Tibial nerve (tissue), 4 donors: Measurements from ENCODE around the gene EVC2. TPM values are rescaled to one million over a fixed set of nuclear protein-coding genes. Genes with fewer than 3 reads are reported as not detected.

Source experiments
- DNase-seq, 2 donors: peaks; one replicate each; pipeline ENCODE4 v3.0.0-alpha.2; 2019; ENCODE audit warnings: low spot score in 2 of 2
- H3K27ac ChIP-seq, 4 donors: fragments of 200-600 bp; sonication (generic) in 3 of 4; one replicate each; pipeline ENCODE4 v1.5.1; 2017 to 2019; ENCODE audit warnings: mild to moderate bottlenecking in 1 of 4
- H3K27me3 ChIP-seq, 2 donors: fragments of 200-600 bp; sonication (generic) in 1 of 2; one replicate each; pipeline versions ENCODE4 v1.5.1 to v1.6.0; 2017 to 2019
- H3K36me3 ChIP-seq, 3 donors: fragments of 200-600 bp; sonication (generic); one replicate each; pipeline ENCODE4 v1.5.1; 2018 to 2019
- H3K4me1 ChIP-seq, 4 donors: fragments of 200-600 bp; sonication (generic) in 3 of 4; one replicate each; pipeline ENCODE4 v1.5.1; 2017 to 2019
- H3K4me3 ChIP-seq, 4 donors: fragments of 200-600 bp; sonication (generic) in 3 of 4; one replicate each; pipeline ENCODE4 v1.5.1; 2017 to 2019; ENCODE audit warnings: mild to moderate bottlenecking in 1 of 4, moderate library complexity in 1 of 4
- H3K9me3 ChIP-seq, 4 donors: fragments of 200-600 bp; sonication (generic) in 3 of 4; one replicate each; pipeline ENCODE4 v1.5.1; 2017 to 2019
- CTCF ChIP-seq, 5 experiments: fragments of 200-600 bp in 3 of 5; fragments of 450-650 bp in 2 of 5; sonication (generic) in 3 of 5; IDR thresholded peaks; one replicate each; pipeline ENCODE4 v1.5.1; 2016 to 2019; ENCODE audit warnings: antibody characterized with exemption in 5 of 5, mild to moderate bottlenecking in 3 of 5, moderate library complexity in 2 of 5
- EP300 ChIP-seq, 2 donors: sonication (generic); formaldehyde crosslinking; IDR thresholded peaks; one replicate each; pipeline ENCODE4 v1.6.1; 2017; ENCODE audit warnings: antibody characterized with exemption in 2 of 2, mild to moderate bottlenecking in 1 of 2
- POLR2A ChIP-seq, 2 donors: fragments of 450-650 bp; IDR thresholded peaks; one replicate each; pipeline ENCODE4 v1.6.1; 2017; ENCODE audit warnings: antibody characterized with exemption in 2 of 2, mild to moderate bottlenecking in 2 of 2, moderate library complexity in 2 of 2
- WGBS, 2 donors: methylation state at CpG; one replicate each; pipeline ENCODE4 v1.1.5; 2018; 5-methylcytosine and 5-hydroxymethylcytosine counted together
- total RNA-seq, 4 donors: library from RNA; depleted of rRNA; stranded (reverse); fragments of >200 nt; gene quantifications; one replicate each; pipeline ENCODE4 v1.1.0, GENCODE V29; 2016

Gene EVC2
- total RNA-seq, 4 donors from 2014 or later, result 26.7 to 37.3 (median 29.0) TPM

GRCh38 chr4:5553801-5554200, 154.6 kb downstream of the EVC2 start:
- TF ChIP-seq CTCF (IDR thresholded peaks at IDR 0.05) (no peak), EP300 (IDR thresholded peaks at IDR 0.05) (no peak), POLR2A (IDR thresholded peaks at IDR 0.05) (no peak)
- no peak for DNase-seq
- Histone ChIP-seq H3K4me3 (no peak overlapping the region), H3K27ac (no peak overlapping the region), H3K27me3 (no peaks in the 10 kb centered on the region), H3K4me1 (no peaks in the 10 kb centered on the region), H3K9me3 (peaks cover 0 to 15% (median 2%) of the 10 kb centered on the region in 4 donors), H3K36me3 (peaks cover 0 to 71% (median 0%) of the 10 kb centered on the region in 3 donors)
- 83 to 84% methylated on average over 5 of the region's 5 CpGs for WGBS, 2 donors

GRCh38 chr4:5552451-5552850, 155.9 kb downstream of the EVC2 start:
- H3K9me3 ChIP-seq, result peaks cover 0 to 21% (median 2%) of the 10 kb centered on the region in 4 donors
- H3K36me3 ChIP-seq, result peaks cover 0 to 71% (median 0%) of the 10 kb centered on the region in 3 donors
- no peak overlapping the region for H3K4me3 ChIP-seq
- TF ChIP-seq EP300 (IDR thresholded peaks at IDR 0.05) (no peak), CTCF (IDR thresholded peaks at IDR 0.05) (no peak), POLR2A (IDR thresholded peaks at IDR 0.05) (no peak)
- no peak overlapping the region for H3K27ac ChIP-seq
- no peaks in the 10 kb centered on the region for H3K27me3 ChIP-seq
- WGBS, 2 donors, result 80 to 86% methylated on average over 3 of the region's 3 CpGs
- H3K4me1 ChIP-seq, result no peaks in the 10 kb centered on the region
- no peak for DNase-seq

GRCh38 chr4:5547651-5548249, 160.6 kb downstream of the EVC2 start:
- H3K27ac ChIP-seq, result no peak overlapping the region
- 95 to 99% methylated on average over 12 of the region's 12 CpGs for WGBS, 2 donors
- no peak for DNase-seq
- H3K4me3 ChIP-seq, result no peak overlapping the region
- H3K9me3 ChIP-seq, result peaks cover 0 to 20% (median 0%) of the 10 kb centered on the region in 4 donors
- peaks cover 0 to 57% (median 0%) of the 10 kb centered on the region in 3 donors for H3K36me3 ChIP-seq
- no peaks in the 10 kb centered on the region for H3K4me1 ChIP-seq
- TF ChIP-seq POLR2A (IDR thresholded peaks at IDR 0.05) (no peak), EP300 (IDR thresholded peaks at IDR 0.05) (no peak), CTCF (IDR thresholded peaks at IDR 0.05) (no peak)
- no peaks in the 10 kb centered on the region for H3K27me3 ChIP-seq

GRCh38 chr4:5545271-5545670, 163.1 kb downstream of the EVC2 start:
- H3K36me3 ChIP-seq, result peaks cover 0 to 45% (median 0%) of the 10 kb centered on the region in 3 donors
- no peak overlapping the region for H3K27ac ChIP-seq
- H3K9me3 ChIP-seq, result peaks cover 0 to 19% (median 0%) of the 10 kb centered on the region in 4 donors
- no peak overlapping the region for H3K4me3 ChIP-seq
- TF ChIP-seq POLR2A (IDR thresholded peaks at IDR 0.05), result no peak
- TF ChIP-seq EP300 (IDR thresholded peaks at IDR 0.05), result no peak
- TF ChIP-seq CTCF (IDR thresholded peaks at IDR 0.05), result no peak
- H3K4me1 ChIP-seq, result no peaks in the 10 kb centered on the region
- DNase-seq, result no peak
- 46 to 75% methylated on average over 2 of the region's 2 CpGs for WGBS, 2 donors
- H3K27me3 ChIP-seq, result no peaks in the 10 kb centered on the region

- peaks cover 0 to 40% (median 0%) of the 10 kb centered on the region in 3 donors for H3K36me3 ChIP-seq
- WGBS, 2 donors, result 82% methylated on average over 5 of the region's 5 CpGs
- H3K4me1 ChIP-seq, result no peaks in the 10 kb centered on the region
- H3K27me3 ChIP-seq, result no peaks in the 10 kb centered on the region
- H3K27ac ChIP-seq, result no peak overlapping the region
- peaks cover 0 to 14% (median 0%) of the 10 kb centered on the region in 4 donors for H3K9me3 ChIP-seq
- H3K4me3 ChIP-seq, result no peak overlapping the region
- DNase-seq, result no peak
- TF ChIP-seq EP300 (IDR thresholded peaks at IDR 0.05) (no peak), CTCF (IDR thresholded peaks at IDR 0.05) (no peak), POLR2A (IDR thresholded peaks at IDR 0.05) (no peak)
Observed at GRCh38 chr4:5544762-5545161, 163.6 kb downstream of the EVC2 start.
